HG02970 (cell line): ENCODE measurements around the gene UPF2.
"Not testable (repeated sequence)": the region's sequence is repeated elsewhere in the genome, so short reads cannot be mapped to it uniquely, and the experiment has no call there.

Experiments used
- ATAC-seq: cut with Tn5 transposase; IDR thresholded peaks from one replicate; pipeline ENCODE4 v1.9.1; 2021; ENCODE audit warnings: mild to moderate bottlenecking, moderate library complexity, moderate number of reproducible peaks; ENCODE audit not compliant: unreplicated experiment, low FRiP score

UPF2 gene

DNA sequence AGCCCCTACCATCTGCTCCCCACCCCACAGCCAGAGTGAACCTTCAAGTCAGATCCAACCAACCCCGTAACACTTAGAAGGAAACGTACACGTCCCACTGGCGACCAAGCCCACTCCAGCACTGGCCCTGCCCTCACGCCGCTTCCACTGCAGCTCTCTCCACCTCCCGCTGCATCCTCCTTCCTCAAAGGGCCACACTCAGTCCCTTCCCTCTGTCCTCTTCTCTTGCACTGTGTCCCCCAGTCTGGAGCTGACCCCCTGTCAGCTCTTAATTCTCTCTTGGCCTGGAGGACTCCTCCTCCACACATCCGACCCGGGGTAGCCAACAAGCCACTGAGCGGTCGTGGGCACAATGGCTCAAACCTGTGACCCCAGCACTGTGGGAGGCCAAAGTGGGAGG is 133.6 kb downstream of the UPF2 start:
- ATAC-seq, result no peak

DNA sequence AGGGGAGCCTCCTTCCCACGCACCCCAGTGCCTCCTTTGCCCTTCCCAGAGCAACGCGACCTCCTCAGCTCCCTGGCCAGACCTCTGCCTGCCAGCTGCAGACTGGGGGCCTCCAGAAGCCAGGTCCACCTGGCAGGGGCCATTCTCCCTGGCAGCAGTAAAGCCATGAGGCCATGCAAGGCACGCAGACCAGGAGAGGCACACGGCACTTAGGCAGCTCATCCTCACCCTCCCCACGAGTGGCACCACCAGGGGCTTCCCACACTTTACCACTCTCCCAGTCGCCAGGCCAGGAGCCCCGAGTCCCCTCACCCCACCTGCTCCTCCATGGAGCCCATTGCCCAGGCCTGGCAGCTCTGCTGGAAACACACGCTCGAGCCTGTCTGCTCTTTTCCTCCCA is 134.1 kb downstream of the UPF2 start:
- no peak for ATAC-seq

DNA sequence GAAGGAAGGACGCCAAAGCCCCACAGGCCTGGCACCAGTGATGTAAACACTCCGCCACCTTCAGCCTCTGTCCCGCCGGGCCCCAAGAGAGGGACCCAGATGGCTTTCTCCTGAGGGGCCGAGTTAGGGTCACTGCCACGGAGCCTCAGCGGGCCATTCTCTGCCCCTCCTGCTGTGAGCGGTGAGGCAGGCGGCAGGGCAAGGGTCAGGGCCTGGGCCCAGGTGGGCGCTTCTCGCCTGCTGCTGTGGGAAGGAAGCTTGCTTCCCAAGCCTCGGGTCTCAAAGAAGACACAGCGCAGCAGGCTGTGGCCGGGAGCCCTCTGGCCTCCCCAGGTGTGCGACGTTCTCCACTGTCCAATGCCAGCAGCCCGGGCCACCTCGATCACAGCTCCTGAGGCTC is 134.7 kb downstream of the UPF2 start:
- ATAC-seq, result no peak

DNA sequence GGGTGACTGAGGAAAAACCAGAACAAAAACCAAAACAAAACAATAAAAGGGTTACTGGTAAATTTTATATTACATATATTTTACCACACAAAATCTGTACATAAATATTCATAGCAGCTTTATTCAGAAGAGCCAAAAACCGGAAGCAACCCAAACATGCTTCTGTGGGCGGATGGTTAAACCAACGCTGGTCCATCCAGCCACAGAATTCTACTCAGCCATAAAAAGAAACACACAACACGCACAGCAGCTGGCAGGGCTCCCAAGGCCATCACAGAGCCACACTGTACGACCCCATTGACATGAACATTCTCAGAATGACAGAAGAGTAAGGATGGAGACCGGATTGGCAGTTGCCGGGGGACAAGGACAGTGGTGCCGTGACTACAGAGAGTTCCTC is 135.9 kb downstream of the UPF2 start:
- ATAC-seq, result no peak

DNA sequence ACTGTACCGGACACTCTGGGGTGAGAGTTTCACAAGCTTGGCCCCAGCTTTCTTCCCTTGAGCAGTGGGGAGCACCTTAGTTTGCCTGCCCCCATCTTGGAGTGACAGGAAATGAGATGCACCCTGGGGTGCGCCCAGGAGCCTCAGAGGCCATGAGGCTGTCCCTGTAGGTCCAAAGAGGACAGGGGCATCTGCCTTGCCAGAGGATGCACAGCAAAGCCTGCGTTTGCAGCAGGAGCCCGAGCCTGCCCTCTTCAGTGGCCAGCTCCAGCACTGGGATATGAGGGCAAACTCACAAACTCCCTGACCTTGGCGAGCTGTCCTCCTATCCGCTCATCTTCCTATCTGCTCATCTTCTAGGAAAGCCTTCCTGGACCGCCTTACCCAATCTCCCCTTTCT is 140.0 kb downstream of the UPF2 start:
- no peak for ATAC-seq

DNA sequence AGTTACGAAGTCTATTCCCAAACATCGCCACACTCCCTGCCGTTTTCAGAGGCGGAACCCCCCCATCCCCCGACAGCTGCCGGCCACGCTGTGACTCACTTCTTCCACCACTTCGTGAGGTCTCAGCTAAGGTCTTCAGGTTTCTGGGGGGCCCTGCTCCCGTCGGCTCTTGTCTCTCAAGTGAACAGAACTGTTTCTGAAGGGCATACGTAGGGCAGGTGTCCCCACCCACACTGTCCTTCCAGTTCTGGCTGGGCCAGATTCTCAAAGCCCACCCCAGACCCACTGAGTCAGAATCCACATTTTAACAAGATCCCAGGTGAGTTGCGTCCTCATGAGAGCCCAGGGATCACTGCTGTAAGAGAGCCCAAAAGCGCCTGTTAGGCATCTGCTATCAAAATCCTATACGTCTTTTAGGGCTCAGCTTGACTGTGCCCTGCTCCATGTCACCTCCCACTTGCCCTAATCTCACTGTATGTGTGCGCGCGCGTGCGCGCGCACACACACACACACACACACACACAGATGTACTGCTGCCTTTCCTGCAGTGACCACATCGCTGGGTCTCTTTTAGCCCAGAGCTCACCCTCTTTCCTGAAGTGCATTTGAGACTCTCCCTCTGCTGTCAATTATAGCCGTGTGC is 140.7 kb downstream of the UPF2 start:
- ATAC-seq, result no peak

DNA sequence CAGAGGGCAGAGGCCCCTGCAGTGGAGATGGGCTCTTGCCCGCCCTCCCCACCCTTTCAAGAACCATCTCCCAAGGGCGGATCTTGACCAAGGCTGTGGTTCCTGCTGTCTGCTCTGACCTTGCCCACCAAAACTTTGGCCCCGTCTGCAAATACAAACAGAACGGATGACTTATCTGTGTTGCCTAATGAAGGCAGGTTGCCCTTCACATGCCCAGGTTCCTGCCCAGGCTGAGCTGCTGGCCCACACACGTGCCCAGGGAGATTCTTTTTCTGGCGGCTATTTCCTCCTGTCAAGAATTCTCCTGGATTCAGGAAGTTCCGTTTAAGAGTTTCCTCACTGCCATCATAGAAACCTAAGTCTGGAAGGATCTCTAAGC is 141.2 kb downstream of the UPF2 start:
- ATAC-seq, result no peak

DNA sequence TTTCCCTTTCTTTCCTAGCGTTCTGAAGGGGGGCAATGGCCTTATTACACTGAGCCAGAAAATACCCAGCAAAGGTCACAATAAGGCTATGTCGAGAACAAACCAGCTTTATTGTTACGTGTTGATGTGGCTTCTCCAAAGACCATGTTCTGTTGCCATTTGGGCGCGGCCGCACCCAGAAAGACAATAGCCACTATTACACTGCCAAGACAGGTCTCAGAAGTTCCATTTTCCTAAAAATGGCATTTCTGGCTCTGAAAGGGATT is 141.6 kb downstream of the UPF2 start:
- ATAC-seq, result no peak

DNA sequence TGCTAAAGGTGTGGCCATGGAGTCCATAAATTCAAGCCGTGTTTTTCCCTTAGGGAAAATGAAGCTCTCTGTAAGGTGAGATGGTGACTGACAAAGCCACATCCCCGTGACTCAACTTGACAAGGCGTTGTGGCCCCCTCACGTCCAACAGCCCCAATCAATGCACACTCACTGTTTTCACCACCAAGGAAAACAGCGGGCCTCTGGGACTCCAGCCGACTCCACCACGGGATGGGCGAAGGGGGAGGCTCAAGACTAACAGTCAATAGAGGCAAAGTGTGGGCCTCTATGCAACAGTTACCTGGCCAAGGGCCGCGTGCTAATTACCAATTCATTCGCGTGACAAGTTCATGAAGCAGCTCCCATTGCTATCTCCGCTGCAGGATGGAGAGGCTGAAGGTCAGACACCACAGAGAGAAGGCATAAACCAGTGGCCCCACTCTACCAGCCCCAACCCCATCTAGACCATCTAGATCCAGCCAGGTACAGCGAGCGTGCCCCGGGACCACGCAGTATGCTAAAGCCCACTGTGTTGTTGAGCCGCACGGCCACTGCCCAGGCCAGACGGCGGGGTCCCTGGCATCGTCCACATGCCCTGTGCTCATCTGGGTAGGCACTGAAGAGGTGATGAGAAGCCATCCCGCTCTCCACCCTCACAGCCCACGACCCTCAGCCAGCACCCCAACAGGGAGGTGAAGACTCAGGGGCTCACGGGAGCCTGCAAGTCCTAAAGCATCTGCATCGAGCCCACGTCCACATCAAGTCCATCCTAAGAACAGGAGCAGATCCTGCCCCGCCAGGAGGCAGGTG is 143.3 kb downstream of the UPF2 start:
- no peak for ATAC-seq

DNA sequence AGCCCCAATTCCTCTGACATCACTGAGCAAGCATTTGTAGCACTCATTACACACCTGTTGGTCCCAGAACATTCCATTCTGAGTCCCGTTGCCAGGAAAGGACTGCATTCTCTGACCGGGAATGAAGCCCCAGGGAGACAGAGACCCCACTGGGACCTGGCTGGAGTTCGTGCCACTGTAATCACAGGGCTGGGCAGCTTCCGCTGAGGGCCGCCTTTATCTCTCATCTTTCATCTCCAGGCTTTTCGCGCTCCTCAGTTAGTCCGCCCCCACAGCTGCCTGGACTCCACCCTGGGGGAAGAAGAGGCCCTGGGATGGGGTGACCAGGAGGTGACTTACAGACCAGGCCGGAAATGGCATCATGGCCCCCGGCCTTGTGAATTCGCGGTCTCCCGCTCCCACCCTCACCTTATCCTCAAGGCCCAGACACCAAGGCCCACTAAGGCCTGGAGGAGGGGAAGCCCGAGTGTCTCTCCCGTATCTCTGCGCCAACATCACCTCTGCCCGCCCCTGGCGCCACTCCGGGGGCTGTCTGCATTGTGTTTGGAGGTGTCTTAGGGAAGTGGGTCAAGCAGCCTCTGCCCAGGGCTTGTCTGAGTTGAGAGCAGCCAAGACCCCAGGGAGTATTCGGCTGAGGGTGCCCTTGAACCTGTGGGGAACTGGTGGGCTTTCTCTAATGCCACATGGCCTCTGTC is 144.1 kb downstream of the UPF2 start:
- no peak for ATAC-seq

DNA sequence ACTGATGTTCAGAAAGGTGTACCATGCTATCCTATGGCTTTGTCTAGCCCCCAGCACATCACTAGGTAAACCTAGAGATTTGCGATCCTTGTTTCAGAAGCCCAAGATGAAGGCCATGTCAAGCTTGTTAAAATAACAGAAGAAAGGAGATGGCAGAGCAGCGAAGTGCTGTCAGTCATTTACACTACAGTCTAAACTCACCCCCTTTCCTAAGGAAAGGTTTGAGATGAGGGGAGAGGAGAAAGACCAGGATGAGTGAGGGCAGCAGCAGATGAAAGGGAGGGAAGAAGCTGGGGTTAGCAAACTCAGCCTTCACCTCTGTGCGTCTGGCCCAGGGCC is 144.6 kb downstream of the UPF2 start:
- no peak for ATAC-seq

DNA sequence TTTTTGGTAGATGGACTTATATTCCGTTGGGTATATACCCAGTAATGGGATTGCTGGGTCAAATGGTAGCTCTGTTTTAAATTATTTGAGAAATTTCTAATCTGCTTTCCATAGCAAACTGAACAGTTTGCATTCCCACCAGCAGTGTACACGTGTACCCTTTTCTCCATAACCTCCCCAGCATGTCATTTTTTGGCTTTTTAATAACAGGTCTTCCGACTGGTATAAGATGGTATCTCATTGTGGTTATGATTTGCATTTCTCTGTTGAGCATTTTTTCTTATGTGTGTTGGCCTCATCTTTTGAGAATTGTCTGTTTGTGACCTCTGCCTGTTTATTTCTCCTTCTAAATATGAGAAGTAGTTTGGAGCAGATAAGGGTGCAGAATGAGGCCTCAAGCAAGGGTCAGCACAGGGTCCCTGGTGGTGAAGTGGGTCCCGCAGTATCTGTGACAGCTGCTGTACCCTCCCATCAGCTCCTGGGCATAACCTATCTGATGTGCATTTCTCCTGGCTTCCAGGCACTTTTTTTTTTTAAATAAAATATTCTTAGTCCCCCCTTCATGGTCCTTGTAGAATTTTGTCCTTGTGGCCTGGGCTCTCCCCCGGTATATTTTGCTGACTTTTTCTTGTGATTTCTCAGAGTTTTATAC is 145.9 kb downstream of the UPF2 start:
- ATAC-seq, result no peak

DNA sequence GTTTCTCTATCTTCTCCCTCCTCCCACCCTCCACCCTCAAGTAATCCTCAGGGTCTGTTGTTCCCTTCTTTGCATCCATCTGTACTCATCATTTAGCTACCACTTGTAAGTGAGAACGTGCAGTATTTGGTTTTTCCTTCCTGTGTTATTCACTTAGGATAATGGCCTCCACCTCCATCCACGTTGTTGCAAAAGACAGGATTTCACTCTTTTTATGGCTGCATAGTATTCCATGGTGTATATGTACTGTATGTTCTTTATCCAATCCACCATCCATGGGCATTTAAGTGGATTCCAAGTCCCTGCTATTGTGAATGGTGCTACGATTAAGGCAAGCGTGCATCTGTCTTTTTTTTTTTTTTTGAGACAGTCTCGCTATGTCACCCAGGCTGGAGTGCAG is 147.0 kb downstream of the UPF2 start:
- ATAC-seq, result no peak

DNA sequence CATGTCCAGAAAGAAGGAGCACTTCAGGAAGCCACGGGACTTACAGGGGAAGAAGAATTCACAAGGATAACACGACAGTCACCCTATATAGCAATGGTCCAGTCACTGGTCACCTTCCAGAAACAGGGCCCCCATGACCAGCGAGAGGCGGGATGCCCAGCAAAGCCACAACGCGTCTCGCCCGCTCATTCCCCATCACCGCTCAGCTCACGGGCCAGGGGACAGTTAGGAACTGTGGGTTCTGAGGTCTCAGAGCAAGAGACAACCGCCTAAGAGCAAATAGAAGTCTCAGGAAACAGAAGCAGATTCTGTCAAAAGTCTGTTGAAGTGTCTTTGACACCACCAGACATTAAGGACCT is 147.5 kb downstream of the UPF2 start:
- no peak for ATAC-seq

DNA sequence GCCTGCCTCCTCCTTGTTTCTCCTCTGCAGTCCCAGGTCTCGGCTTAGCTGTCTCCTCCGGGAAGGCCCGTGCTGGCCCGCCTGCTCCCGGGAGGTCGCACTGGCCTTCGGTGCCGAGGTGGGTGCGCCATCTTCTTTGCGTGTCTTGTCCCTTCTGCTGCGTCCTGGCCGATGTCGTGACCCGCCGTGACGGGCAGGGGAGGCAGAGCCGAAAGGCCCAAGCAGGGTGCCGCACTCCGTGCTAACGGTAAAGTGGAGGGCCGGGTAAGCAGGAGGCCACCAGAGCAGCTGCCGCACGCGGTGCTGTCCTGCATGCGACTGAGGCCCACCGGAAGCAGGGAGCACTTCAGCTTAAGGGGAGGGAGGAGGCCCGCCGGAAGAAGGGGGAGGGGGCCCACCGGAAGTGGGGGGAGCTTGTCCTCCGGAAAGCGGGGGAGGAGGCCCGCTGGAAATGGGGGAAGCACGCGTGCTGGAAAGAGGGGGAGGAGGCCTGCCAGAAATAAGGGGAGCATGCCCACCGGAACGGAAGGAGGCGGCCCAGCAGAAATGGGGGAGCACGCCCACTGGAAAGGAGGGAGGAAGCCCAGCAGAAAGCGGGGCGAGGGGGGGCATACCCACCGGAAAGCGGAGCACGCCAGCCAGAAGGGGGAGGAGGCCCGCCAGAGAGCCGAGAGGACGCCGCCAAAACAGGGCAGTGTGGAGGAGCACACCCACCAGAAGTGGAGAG is 148.1 kb downstream of the UPF2 start:
- ATAC-seq, result no peak

DNA sequence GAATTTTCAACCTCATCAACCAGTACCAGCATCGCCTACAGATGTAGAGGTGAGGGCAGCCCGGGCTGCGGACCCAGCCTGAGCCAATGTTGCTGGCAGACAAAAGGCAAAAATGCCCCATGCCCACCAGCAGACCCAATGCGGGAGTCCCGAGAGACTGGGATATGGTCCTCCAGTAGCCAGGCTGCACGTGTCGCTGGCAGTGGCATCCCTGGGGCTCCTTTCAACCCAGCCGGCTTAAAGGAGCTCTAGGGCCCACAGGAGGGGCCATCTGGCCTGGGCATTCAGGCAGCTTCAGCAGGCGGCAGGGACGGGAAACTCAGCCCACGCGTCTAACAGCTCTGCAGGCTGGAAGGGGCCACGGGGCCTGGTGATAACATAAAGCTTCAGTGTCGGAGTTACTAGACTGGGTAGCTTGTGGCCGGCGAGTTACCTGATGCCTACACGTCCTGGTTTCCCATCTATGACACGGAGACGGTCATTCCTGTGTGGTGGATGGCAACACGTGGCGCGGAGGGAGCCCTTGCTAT is 148.8 kb downstream of the UPF2 start:
- ATAC-seq, result no peak

DNA sequence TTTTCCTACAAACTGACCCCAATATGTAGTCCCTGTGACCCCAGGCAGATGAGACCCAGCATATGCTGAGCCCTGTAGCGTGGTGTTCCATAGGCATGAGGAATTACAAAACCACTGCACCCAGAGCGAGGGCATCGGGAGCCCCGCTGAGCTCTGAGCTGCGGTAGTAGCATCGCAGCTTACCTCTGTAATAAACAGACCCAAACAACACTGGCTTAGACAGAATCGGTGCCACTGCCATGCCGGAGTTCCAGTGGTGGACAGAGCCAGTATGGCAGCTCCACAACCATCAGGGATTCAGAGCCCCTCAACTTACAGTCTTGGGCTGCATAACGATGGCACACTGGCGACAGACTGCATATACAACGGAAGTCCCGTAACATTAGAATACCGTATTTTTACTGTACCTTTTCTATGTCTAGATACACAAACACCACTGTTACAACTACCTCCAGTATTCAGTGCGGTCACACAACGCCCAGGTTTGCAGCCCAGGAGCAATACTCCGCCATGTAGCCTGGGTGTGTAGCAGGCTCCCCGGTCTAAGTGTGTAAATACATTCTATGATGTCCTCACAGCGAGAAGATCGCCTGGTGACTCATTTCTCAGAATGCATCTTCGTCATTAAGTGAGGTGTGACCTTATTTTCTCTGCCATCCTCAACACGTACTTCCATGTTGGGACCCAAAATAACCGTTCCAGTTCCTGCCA is 150.7 kb downstream of the UPF2 start:
- no peak for ATAC-seq

DNA sequence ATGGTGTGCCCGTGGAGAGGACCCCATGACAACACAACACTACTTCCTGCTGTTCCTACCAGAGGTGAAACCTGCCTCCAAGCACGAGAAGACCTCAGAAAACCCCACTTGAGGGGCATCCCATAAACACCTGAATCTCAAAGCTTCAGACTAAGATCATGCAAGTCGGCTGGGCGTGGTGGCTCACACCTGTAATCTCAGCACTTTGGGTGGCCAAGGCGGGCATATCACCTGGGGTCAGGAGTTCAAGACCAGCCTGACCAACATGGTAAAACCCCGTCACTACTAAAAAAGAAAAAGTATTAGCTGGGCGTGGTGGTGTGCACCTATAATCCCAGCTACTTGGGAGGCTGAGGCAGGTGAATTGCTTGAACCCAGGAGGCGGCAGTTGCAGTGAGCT is 153.3 kb downstream of the UPF2 start:
- not testable (repeated sequence) for ATAC-seq

DNA sequence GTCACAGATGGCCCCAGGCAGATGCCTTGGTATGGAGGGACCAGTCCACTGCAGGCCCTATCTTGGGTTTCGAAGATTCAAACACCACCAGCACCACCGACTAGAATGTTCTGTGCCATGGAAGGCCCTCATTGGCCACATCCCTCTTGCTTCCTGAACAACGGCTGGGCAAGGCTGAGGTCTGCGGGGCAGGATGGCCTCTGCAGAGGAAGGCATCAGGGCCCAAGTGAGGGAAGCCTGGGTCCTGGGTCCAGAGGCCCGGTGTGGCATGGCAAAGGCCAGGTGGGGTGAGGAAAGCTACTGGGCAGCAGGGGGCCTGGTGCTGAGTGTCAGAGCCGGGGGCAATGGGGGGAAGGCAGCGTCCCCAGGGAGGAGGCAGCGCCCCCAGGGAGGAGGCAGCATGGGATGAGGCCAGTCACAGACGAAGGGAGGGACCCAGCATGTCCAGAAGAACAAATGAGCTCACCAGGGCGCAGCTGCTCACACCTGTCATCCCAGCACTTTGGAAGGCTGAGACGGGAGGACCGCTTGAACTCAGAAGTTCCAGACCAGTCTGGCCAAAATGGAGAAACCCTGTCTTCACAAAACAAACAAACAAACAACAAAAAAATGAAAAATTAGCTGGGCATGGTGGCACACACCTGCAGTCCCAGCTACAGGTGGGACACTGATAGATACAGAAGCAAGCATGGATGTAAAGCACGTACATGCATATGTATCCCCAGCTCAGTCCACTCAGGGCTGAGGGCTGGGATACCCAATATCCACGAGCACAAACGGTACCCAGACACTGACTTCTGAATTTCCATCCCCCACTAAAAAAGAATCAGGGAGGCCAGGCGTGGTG is 155.0 kb downstream of the UPF2 start:
- no peak for ATAC-seq
